HK-2 (cell line): ENCODE measurements around the gene NTPCR.
"Not testable (repeated sequence)": the region's sequence is repeated elsewhere in the genome, so short reads cannot be mapped to it uniquely, and the experiment has no call there.

ENCODE experiments used
- DNase-seq: peaks from one replicate; pipeline ENCODE4 v3.0.0-alpha.2; 2018; ENCODE audit not compliant: unreplicated experiment

The NTPCR gene

GRCh38 chr1:232927166-232927565 lies 23.2 kb upstream of the NTPCR start:
- DNase-seq, result not testable (repeated sequence)

DNA sequence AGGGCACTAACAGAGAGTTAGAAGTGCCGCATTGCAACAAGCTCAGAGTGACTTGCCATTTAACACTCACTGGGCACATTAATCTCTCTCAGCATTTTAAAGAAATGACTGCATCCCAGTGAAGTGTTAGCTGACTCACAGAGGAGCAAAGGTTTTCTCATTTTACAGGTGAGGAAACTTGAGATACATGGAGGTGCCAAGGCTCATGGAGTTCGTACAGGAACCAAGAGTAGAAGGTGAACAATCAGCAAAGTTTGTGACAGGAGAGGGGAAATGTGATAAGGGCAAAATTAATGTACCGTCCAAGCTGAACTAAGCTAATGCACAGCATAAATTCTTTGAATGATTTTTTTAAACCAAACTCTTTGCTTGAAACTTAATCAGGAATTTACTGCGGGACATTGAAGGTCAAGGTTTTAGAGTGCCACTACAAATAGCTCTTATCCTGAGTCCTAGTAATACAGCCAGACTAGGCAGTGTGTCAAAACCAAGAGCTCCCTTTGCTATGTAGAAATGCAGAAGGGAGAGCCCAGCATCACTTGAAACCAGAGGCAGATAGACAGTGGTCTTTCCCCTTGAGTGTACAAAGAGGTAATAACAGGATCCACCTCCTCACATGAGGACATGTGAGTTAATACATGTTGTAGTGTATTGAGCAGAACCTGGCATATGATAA lies 22.4 kb upstream of the NTPCR start:
- no peak for DNase-seq

DNA sequence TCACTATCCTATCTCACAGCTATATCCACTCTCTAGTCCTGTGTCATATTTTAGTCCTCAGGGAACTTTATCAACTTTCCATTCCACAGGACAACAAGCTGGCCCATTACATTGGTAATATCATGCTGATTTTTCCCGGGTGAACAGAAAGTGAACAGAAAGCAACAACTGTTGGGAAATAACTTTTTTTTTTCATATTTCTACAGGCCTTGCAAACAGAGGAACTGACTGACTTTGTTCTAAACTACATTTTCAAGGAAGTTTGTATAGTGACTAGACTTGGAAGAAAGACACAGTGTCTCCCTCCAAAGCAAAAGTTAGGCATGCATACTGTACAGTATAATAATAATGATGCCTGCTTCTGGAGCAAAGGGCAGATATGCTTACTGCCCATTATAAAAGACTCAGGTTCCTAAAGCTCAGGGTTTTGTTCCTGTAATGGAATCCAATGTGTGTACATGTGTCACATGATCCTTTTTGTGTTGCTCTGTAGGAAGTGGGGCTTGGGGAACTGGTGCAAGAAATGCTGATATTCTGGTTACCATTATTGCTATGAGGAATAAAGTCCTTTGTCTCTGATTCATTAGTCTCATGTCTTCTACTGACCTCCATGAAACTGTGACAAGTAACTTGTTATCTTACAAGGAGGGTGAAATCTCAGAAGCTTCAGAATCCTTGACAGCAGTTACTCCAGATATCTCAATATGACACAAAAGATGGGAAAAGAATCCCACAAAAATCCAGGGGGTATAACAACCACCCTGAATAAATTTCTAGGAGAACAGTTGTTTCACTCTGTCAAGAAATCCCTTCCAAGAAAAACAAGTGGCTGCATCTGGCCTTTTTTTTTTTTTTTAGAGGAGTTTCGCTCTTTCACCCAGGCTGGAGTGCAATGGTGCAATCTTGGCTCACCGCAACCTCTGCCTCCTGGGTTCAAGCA lies 17.7 kb upstream of the NTPCR start:
- no peak for DNase-seq

GRCh38 chr1:232936941-232937340 lies 13.5 kb upstream of the NTPCR start:
- no peak for DNase-seq

- no peak for DNase-seq
Observed at GRCh38 chr1:232937741-232938375, 12.6 kb upstream of the NTPCR start.

DNA sequence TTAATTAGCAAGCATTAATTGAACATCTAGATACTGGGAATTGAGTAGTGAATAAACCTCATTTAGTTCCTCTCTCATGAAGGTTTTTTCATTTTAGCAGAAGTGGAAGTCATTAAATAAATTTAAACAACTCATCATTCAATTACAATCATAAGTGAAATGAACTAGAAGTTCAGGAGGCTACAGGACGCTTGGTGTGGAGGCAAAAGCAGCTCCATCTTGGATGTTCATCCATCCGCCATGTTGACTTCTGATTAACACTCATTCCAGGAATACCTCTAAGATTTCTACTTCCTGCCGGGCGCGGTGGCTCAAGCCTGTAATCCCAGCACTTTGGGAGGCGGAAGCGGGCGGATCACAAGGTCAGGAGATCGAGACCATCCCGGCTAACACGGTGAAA lies 11.5 kb upstream of the NTPCR start:
- DNase-seq, result no peak

DNA sequence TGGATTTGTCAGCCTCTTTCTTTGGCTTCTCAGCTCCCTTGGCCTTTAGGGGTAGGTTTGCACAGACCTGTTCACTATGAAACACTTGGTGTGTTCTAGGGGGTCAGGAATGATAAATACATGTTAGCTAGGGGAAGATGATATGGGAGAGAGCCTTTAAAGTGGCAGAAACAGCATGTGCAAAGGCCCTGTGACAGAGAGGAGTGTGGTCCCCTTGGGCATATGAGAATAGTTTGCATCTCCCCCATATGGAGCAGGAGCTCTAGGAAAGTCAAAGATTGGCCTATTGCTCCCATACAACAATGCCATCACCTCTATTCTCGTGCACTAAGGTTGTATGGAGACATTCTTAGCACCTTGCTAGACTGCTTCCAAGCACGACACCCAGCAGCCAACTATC lies 10.7 kb upstream of the NTPCR start:
- DNase-seq, result no peak

- DNase-seq, result no peak
Observed at GRCh38 chr1:232940262-232940661, 10.1 kb upstream of the NTPCR start.

DNA sequence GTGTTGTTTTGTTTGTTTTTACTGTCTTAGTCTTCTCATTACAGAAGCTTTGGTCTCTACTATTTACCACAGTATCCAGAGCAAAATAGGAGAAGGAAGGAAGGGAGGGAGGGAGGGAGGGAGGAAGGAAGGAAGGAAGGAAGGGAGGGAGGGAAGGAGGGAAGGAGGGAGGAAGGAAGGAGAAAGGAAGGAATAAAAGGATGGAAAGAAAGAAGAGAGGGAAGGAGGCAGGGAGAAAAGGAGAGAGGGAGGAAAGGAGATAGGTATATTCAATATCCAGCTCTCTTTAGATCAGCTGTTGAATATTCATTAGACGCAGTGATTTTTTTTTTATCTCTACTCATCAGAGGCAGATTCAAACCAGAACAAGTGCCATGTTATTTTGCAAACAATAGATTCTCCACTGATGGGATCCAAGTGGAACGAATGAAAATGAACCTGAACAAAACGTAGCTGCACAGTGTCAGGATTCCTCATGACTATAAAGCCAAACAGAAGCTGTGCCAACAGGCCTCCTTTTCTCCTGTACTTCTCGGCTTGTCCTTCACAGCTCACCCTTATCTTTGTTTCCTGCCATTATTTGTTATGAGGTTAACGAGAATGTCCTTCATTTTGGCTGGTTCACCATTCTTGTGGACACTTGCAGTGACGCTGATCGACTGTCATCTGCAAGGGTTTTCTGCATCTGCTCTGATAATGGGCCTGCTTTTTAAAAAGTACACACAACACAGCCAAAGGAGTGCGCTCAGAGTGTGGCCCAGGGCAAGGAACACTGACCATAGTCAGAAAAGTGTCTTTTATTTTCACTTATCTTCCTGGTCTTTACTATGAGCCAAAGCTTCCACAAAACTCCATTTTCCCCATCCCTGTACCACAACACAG lies 7.8 kb upstream of the NTPCR start:
- no peak for DNase-seq

DNA sequence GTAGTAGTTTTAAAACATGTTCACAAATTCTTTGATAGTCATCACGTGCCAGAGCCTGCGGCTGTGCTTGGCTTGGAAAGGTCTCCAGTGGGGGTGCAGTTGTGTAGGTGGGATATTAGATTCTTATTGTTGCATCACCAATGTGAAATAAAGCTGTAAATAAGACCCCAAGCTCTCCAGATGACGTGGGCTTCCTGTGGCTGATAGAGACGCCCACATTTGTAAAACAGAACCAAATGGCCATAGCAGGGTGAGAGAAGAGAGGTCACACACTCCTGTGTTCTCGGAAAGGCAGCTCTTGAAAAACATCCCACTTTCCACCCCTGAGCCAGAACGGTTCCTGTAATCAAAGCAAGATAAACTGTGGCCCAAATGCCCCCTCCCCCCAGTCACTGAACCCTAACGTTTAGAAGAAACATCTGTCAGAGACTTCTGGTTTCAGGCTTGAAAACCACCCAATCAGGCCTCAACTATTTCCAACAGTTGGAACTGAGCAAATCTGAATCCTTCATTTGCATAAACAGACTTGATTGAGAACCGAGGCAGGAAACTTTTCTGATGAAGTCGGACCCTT lies 6.6 kb upstream of the NTPCR start:
- DNase-seq, result no peak

DNA sequence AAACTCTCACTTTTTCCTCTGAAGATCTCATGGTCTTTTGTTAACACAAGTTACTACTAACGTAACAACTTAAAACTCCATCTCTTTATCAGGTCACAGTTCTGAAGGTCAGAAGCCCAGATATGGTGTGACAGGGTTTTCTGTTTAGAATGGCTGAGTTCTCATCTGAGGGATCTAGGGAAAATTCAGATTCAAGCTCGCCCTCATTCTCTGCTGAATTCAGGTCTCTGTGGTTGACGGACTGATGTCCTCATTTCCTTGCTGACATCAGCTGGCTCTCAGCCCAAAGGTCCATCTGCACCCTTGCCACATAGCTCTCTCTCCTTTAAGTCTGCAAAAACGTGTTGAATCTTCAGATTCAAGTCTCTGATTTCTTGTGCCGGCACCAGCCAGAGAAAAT lies 6.1 kb upstream of the NTPCR start:
- no peak for DNase-seq

- DNase-seq, result no peak
Observed at GRCh38 chr1:232949636-232950196, 695 bp upstream of the NTPCR start.

GRCh38 chr1:232951180-232951579 lies 769 bp downstream of the NTPCR start:
- DNase-seq, result peak; percentile 36

GRCh38 chr1:232951605-232952004 lies 1.2 kb downstream of the NTPCR start:
- DNase-seq, result no peak

- DNase-seq, result peak; percentile 50
Observed at GRCh38 chr1:232952514-232953499, 2.4 kb downstream of the NTPCR start.

GRCh38 chr1:232954594-232955365 lies 4.4 kb downstream of the NTPCR start:
- no peak for DNase-seq

GRCh38 chr1:232956081-232956480 lies 5.7 kb downstream of the NTPCR start:
- no peak for DNase-seq

DNA sequence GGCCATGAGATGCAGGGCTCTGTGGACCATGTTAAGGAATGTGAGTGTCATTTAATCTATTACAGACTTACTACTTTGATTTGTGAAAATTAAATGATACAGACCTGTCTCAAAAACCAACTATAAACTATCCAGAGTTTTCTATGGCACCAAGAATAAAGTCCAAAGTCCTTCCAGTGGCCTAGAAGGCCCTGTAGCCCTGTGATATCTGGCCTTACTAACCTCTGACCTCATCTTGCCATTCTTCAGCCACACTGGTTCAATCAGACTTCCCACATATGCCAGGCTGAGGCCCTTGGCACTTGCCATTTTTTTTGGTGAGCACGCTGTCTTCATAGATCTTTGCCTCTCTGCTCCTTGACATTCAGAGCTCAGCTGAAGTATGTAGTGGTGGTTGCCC lies 7.7 kb downstream of the NTPCR start:
- DNase-seq, result no peak
